HG03060 (cell line): Measurements from ENCODE around the gene HMOX2.

Source experiments
- ATAC-seq: cut with Tn5 transposase; IDR thresholded peaks from one replicate; pipeline ENCODE4 v1.9.1; 2021; ENCODE audit warnings: low read depth, moderate number of reproducible peaks; ENCODE audit not compliant: unreplicated experiment

The HMOX2 gene

GRCh38 chr16:4520913-4521312 is 44.7 kb downstream of the HMOX2 start:
- ATAC-seq, result no peak

- ATAC-seq, result no peak
These were observed 45.9 kb downstream of the HMOX2 start for GRCh38 chr16:4522051-4522581.

DNA sequence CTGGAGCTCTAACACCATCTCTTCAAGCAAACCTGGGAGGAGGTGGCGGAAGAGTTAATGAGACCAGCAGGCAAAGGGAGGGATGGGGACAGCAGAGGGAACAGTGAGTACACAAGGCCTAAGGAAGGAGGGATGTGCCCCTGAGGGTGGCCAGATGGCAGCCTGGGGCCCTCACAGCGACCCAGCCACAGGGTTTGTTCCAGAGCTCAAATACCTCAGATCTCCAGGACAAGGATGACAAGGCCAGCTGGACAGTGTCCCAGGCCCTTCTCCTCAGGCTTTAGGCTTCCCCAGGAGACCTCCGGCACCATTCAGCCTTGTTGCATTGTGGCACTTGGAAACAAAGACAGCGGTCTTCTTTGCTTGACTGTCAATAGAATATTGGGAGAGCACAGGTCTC is 47.5 kb downstream of the HMOX2 start:
- ATAC-seq, result no peak

GRCh38 chr16:4524571-4524970 is 48.4 kb downstream of the HMOX2 start:
- no peak for ATAC-seq

- no peak for ATAC-seq
These were observed 48.9 kb downstream of the HMOX2 start for GRCh38 chr16:4525069-4525468.

DNA sequence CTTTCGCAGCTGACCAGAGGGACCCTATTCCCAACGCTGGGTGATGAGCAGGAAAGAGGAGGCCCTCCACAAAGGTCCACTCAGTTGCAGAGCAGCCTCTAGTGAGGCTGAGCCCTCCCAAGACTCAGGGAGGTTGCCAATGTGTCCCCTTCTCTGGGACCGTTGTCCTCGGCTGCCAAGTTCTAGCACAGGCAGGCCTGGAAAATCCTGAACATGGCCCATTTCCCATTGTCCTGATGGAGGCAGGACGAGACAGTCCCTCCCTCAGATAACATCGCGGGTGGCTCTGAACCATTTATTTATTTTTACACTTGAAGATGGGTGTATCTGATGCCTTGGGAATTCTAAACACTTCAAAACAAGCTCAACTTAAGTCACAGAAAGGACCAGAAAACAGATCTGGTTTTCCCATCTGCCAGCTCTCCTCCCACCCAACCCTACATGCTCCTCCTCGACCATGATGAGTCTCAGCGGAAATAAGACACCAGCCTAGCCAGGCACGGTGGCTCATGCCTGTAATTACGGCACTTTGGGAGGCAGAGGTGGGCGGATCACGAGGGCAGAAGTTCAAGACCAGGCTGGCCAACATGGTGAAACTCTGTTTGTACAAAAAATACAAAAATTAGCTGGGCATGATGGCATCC is 49.6 kb downstream of the HMOX2 start:
- ATAC-seq, result no peak

DNA sequence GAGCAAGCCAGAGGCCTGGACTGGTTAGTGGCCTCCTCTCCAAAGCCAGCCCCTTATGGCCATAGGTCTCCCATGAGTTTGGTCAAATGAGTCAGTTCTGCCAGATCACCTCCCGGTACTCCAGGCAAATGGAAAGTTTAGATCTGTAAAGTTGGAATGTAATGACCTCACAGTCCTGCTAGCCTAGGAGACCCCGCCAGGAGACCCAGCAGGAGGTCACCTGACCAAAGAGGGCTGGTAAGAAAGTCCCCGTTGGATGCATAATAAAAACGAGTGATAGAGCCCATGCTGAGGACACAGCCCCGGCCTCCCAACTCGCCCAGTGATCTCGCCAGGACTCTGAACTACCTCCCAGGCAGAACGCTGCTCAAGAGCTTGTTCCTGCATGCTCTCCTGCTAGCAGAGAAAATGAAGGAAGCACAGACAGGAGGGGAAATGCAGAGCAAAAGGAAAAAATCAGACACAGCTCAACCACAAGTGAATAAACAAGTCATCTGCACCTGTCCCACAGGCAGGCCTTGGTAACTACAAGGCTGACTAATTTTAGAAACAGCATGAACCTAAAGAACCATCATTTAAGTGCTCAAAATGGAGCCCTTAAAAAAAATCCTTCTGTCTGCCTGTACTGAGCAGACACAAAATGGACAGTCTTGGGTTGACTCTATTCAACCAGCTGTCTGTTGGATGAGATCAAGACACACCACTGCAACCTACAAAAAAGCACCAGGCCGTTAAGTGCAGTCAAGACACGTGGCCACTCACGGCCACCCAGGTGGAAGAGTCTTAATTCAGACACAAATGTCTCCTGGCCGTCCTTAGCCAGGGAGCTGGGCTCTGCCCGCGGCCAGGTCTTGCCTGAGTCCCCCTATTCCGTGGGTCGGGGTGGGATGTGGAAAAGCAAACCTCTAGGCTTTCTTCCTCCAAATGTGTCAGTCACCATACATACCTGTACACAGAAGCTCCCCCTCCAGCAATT is 53.2 kb downstream of the HMOX2 start:
- no peak for ATAC-seq

DNA sequence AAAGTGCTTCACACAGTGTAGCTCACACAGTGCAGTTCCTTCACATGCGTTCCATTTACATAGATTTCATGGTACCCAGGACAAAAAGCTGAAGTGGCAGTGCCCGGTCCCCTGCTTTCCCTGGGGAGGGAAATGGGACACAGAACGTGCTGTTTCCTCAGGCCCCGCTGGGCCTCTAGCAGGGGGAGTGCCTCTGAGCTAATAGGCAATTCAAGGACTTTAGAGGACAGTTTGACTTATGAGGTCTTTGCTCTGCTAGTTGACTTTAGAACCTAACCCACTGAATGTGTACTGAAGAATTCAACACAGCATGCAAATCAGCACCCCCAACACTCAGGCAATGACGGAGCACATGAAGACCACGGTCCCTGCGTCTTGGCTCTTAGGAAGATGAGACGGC is 55.6 kb downstream of the HMOX2 start:
- no peak for ATAC-seq

- no peak for ATAC-seq
These were observed 56.0 kb downstream of the HMOX2 start for GRCh38 chr16:4532238-4532637.

DNA sequence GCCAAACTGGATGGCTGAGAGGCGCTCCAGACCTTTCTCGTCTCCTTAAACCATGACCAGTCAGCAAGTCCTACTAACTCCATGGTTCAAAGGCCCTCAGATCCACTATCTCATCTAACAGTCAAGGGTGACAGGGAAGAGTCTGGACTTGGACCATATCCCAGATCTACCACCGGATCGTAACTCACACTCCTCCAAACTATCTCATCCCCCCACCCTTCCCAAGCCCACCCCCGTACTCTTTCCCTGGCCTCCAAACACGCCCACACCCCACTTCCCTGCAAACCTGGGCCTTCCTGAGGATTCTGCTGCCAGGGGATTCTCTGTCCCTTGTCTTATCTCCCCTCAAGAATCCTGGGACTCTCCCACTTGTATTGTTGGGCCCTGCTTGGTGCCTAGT is 57.3 kb downstream of the HMOX2 start:
- no peak for ATAC-seq

- ATAC-seq, result no peak
These were observed 58.1 kb downstream of the HMOX2 start for GRCh38 chr16:4534151-4534790.

DNA sequence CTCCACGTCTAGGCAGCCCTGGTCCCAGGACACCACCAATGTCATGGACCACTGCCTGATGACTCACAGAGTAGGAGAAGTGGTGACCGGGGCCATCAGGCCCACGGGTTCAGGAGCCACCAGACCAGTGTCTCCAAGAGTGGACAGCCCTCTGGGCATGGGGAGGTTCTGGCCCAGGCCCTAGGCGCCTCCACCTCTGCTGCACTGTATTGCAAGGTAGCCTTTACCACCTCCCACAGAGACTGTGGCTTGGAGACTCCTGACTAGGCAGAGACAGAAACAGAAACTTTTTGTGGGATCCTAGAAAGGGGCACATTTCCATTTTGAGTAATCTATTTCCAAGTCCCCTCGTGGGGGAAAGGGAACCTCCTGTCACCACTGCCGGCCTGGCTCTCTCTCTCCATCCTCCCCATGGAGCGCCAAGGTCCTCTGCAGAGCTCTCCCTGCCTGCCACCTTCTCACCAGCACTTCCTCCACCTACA is 59.5 kb downstream of the HMOX2 start:
- ATAC-seq, result no peak

- ATAC-seq, result no peak
These were observed 60.4 kb downstream of the HMOX2 start for GRCh38 chr16:4536391-4537106.

DNA sequence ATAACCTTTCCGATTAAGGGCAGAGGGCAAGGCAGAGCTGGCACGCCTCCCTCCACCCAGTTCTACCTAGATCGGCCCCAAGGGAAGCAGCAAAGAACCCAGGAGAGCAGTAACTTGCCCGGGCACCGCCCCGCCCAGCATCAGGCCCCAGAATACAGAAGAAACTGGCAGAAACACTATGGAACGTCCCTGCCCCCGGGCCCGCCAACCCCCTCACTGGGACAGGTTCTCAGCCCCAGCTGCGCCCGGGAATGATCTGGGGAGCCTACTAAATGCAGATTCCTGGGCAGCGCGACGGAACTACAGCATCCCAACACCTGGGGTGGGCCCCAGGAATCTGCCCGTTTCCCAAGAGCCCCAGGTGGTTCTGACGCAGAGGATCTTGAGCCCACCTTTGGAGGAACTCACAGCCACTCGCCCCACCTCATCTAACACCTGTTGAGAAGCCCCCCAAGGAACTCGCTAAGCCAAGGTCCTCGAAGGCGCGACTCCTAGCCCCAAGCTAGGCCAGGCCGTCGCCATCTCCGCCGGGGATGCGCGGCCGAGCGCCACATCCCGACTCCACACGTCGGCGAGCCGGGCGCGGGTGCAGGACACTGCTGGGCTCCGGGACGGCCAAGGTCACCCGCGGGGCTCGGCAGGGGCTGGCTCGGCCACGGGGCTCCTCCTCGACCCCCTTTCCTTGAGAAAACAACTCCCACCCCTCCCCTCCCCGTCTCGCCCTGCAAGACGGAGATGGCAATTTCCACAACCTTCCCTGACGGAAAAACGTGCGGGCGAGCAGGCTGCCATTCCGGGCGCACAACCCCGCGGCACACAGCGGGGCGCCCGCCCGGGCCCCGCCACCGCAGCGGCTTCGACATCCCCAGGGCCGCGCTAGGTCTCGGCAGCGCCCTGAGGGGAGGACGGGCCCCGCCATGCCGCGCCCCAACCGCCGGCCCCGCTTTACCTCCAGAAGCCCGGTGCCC is 61.5 kb downstream of the HMOX2 start:
- ATAC-seq, result no peak

GRCh38 chr16:4538350-4539235 is 62.4 kb downstream of the HMOX2 start, which contains the start of gene CDIP1:
Gene CDIP1 (minus strand): TSS chr16:4538773. CDS start chr16:4514130, 24,643 bp downstream.
- no peak for ATAC-seq

- ATAC-seq, result no peak
These were observed 63.6 kb downstream of the HMOX2 start for GRCh38 chr16:4539716-4540284.

DNA sequence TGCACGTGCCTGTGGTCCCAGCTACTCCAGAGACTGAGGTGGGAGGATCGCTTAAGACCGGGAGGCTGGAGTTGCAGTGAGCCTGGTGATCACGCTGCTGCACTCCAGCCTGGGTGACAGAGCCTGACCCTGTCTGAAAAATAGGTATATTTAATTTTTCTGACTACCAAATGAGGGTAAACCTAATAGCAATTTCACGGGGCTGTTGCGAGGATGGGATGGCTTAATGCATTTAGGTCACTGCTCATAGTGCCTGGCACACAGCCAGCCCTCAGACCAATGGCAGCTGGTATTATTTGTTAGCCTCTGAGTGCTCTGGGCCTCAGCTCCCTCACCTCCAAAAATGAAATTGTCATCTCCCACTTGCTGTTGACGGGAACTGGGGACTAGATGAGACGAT is 68.3 kb downstream of the HMOX2 start:
- ATAC-seq, result no peak

DNA sequence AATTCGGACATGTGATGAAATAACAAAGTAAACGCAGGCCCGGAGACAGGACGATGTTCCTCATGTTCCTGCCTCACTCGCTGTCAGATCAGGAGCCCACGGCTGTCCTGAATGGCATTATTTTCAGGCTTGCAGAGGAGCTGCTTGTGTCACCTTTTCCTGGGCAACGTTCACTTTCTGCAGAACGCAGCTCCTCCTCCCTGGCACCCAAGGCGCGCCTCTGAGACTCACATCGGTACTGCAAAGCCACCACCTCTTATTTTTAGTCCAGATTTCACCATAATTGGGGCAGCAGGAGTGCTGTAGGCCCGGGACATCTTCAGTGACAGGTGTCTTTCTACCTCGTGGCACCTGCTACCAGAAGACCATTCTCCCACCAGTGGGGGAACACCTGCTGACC is 71.9 kb downstream of the HMOX2 start:
- no peak for ATAC-seq
